SK-N-SH (cell line): ENCODE results near the gene CDK10. TPM values are rescaled to one million over a fixed set of nuclear protein-coding genes. Genes with fewer than 3 reads are reported as not detected.

Experiments
- CTCF ChIA-PET: fragments of 300-600, 350-600 bp; formaldehyde crosslinking; extraction: SDS; loops from one replicate; lab custom pipeline; 2021; lab: Yijun Ruan, JAX
- POLR2A ChIA-PET: fragments of 350-600 bp; sonication (Branson Sonifier 250); formaldehyde crosslinking; extraction: SDS; loops from one replicate; lab custom pipeline; 2020; ENCODE audit warnings: antibody characterized with exemption, inconsistent platforms; lab: Yijun Ruan, JAX
- DNase-seq: peaks from one replicate; pipeline ENCODE4 v3.0.0; 2012
- H2AFZ ChIP-seq: fragments of 200-600 bp; sonication (generic); 2 replicates; pipeline ENCODE4 v1.8.1; 2016; ENCODE audit warnings: antibody characterized with exemption, mild to moderate bottlenecking, low read depth
- H3F3A ChIP-seq: fragments of 200-600 bp; sonication (generic); replicated peaks from 2 replicates; pipeline ENCODE3; 2016; ENCODE audit warnings: antibody characterized with exemption, mild to moderate bottlenecking; ENCODE audit not compliant: insufficient read depth
- H3K27ac ChIP-seq, 2 experiments: fragments of 200-500 bp in 1 of 2; fragments of 200-600 bp in 1 of 2; sonication (Bioruptor generic) in 1 of 2; sonication (generic), shearing (Covaris generic) in 1 of 2; 2 replicates each; pipeline versions ENCODE4 v1.5.1 to v1.6.1; 2014 to 2016; ENCODE audit warnings: low read depth in 2 of 2, inconsistent platforms in 1 of 2, low read length in 1 of 2, mild to moderate bottlenecking in 1 of 2, mixed read lengths in 1 of 2
- H3K27me3 ChIP-seq: fragments of 200-600 bp; sonication (generic), shearing (Covaris generic); 2 replicates; pipeline ENCODE4 v1.6.1; 2016; ENCODE audit warnings: mixed run types; ENCODE audit not compliant: insufficient read depth
- H3K36me3 ChIP-seq, 2 experiments: fragments of 200-500 bp in 1 of 2; fragments of 200-600 bp in 1 of 2; sonication (Bioruptor generic) in 1 of 2; sonication (generic) in 1 of 2; replicated peaks in 1 of 2; 2 replicates each; pipeline versions ENCODE3 to v1.5.1; 2014 to 2016; ENCODE audit warnings: low read length in 1 of 2, mild to moderate bottlenecking in 1 of 2; ENCODE audit not compliant: insufficient read depth in 2 of 2, control insufficient read depth in 1 of 2
- H3K4me1 ChIP-seq, 2 experiments: fragments of 200-500 bp in 1 of 2; fragments of 200-600 bp in 1 of 2; sonication (Bioruptor generic) in 1 of 2; sonication (generic), shearing (Covaris generic) in 1 of 2; 2 replicates each; pipeline versions ENCODE4 v1.5.1 to v1.6.1; 2014 to 2016; ENCODE audit warnings: low read depth in 1 of 2, low read length in 1 of 2, mixed run types in 1 of 2; ENCODE audit not compliant: insufficient read depth in 2 of 2, control insufficient read depth in 1 of 2
- H3K4me2 ChIP-seq: fragments of 200-600 bp; sonication (generic), shearing (Covaris generic); 2 replicates; pipeline ENCODE4 v1.6.1; 2017; ENCODE audit warnings: mixed run types
- H3K4me3 ChIP-seq, 2 experiments: fragments of 200-500 bp in 1 of 2; fragments of 200-600 bp in 1 of 2; sonication (Bioruptor generic) in 1 of 2; sonication (generic), shearing (Covaris generic) in 1 of 2; 2 replicates each; pipeline versions ENCODE4 v1.5.1 to v1.8.1; 2014 to 2016; ENCODE audit warnings: low read depth in 2 of 2, inconsistent platforms in 1 of 2, low read length in 1 of 2, mild to moderate bottlenecking in 1 of 2, mixed read lengths in 1 of 2, moderate library complexity in 1 of 2
- H3K79me2 ChIP-seq: fragments of 200-600 bp; sonication (generic); 2 replicates; pipeline ENCODE4 v1.8.1; 2017; ENCODE audit warnings: mild to moderate bottlenecking; ENCODE audit not compliant: insufficient read depth
- H3K9ac ChIP-seq: fragments of 200-600 bp; sonication (generic); 2 replicates; pipeline ENCODE4 v1.6.1; 2017; ENCODE audit warnings: mixed run types
- H3K9me2 ChIP-seq: fragments of 200-600 bp; sonication (generic); 2 replicates; pipeline ENCODE4 v1.6.1; 2017; ENCODE audit warnings: mixed run types
- H3K9me3 ChIP-seq: fragments of 200-600 bp; sonication (generic); 2 replicates; pipeline ENCODE4 v1.6.1; 2017; ENCODE audit warnings: mixed run types, mild to moderate bottlenecking, moderate library complexity
- H4K20me1 ChIP-seq: fragments of 200-600 bp; sonication (generic); 2 replicates; pipeline ENCODE4 v1.6.1; 2017; ENCODE audit warnings: mild to moderate bottlenecking, mixed run types; ENCODE audit not compliant: insufficient read depth
- EZH2phosphoT487 ChIP-seq: fragments of 200-600 bp; sonication (generic); IDR thresholded peaks from 2 replicates; pipeline ENCODE4 v1.6.1; 2017; ENCODE audit warnings: low read depth, mixed run types, mild to moderate bottlenecking, antibody characterized with exemption, moderate library complexity, borderline replicate concordance
- FOXJ3 ChIP-seq: sonication (generic); formaldehyde crosslinking; IDR thresholded peaks from 2 replicates; pipeline ENCODE4 v1.5.1; 2020; ENCODE audit warnings: mild to moderate bottlenecking, missing genetic modification reagents
- FOXM1 ChIP-seq: IDR thresholded peaks from 2 replicates; pipeline ENCODE4 v1.4.0; 2012; ENCODE audit warnings: low read depth, mild to moderate bottlenecking
- GATA2 ChIP-seq: sonication (generic); formaldehyde crosslinking; IDR thresholded peaks from 2 replicates; pipeline ENCODE4 v1.5.0; 2020; ENCODE audit warnings: mild to moderate bottlenecking, missing genetic modification reagents
- MXI1 ChIP-seq: IDR thresholded peaks from 2 replicates; pipeline ENCODE4 v1.6.1; 2012; ENCODE audit warnings: mild to moderate bottlenecking, low read depth, low read length, improper control_type of control experiment
- NFIC ChIP-seq: IDR thresholded peaks from 2 replicates; pipeline ENCODE4 v1.4.0; 2012; ENCODE audit warnings: borderline replicate concordance
- NRF1 ChIP-seq: IDR thresholded peaks from 2 replicates; pipeline ENCODE4 v1.6.1; 2012; ENCODE audit warnings: low read depth, mild to moderate bottlenecking, low read length
- POLR2AphosphoS5 ChIP-seq: IDR thresholded peaks from 2 replicates; pipeline ENCODE4 v1.6.1; 2012; ENCODE audit warnings: low read depth, low read length
- RCOR1 ChIP-seq: fragments of 150-350 bp; IDR thresholded peaks from 2 replicates; pipeline ENCODE4 v1.6.1; 2017; ENCODE audit warnings: antibody characterized with exemption, low read length
- REST ChIP-seq: IDR thresholded peaks from 2 replicates; pipeline ENCODE4 v1.6.1; 2012; ENCODE audit warnings: mild to moderate bottlenecking, low read depth, low read length, moderate library complexity
- SIN3A ChIP-seq: IDR thresholded peaks from 2 replicates; pipeline ENCODE4 v1.6.1; 2012; ENCODE audit warnings: low read depth, mild to moderate bottlenecking, low read length, moderate library complexity, borderline replicate concordance
- whole genome bisulfite sequencing: methylation state at CpG from one replicate; pipeline ENCODE4 v1.1.6; 2017; ENCODE audit warnings: low lambda C conversion rate; 5-methylcytosine and 5-hydroxymethylcytosine counted together
- polyA plus RNA-seq, 3 experiments: library from polyadenylated mRNA; depleted of rRNA; stranded (reverse); fragments of >200 nt; gene quantifications; 2 replicates each; pipeline ENCODE4 v1.2.3, GENCODE V29; 2012
- TF ChIP-seq, protein P1 (sequence below): IDR thresholded peaks from 2 replicates; pipeline ENCODE4 v1.4.0; 2012; ENCODE audit warnings: low read depth
- TF ChIP-seq, protein P2 (sequence below): fragments of 150-350 bp; IDR thresholded peaks from 2 replicates; pipeline ENCODE4 v1.6.1; 2016; ENCODE audit warnings: mild to moderate bottlenecking, low read depth, low read length

Gene CDK10
- polyA plus RNA-seq, 1 of the 3 experiments (the other 2 are of a cell fraction), result 84.7 TPM

DNA sequence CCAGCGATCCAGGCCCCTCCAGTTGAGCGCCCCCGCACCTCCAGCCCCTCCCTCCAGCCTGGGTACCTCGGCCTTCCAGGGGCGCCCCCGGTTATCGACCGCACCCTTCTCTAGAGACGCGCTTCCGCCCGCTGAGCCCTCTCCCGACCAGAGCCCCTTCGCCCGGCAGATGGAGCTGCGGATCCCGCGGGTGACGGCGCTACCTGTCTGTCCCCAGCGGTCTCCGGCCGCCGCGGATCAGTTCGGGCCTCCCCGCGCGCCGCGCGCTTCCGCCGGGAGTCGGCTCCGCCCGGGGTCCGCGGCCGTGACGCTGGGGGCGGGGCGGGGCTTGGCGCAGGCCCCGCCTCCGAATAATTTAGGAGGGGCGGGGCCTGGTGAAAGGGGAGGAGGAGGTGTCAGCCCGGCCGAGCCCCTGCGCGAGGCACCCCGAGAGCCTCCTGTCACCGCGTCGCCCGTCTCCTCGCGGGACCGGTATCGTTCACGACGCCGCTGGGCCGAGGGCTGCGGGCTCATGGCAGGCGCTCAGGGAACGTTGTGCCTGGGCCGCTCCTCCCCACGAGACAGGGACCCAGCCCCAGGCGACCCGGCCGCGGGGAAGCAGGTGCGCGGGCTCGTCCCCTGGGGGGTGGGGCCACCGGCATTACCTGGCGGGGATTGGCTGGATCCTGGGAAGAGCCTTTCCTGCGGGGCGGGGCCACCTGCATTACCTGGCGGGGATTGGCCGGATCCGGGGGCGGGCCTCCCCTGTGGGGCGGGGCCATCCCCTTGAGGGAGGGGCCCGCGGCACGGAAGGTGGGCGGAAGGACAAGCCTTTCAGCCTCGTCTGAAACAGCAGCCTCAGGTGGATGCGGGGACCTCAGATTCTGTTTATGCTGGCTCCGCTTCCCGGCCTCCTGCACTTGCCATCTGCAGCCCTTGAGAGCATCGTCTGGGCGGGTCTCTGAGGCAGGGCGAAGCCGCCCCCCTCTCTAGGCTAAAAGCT, 15.2 kb downstream of the CDK10 start, which contains the start of gene SPATA2L:
TSS of gene SPATA2L (minus strand) at position 281 of the 982 bp plus-strand sequence. CDS start 473 bp downstream, outside the sequence.
- H3K4me1 ChIP-seq, result peaks cover 9 to 29% of the 10 kb centered on the region in 2 experiments; a peak in 2 of 4 replicates
- peaks cover 11% of the 10 kb centered on the region for H4K20me1 ChIP-seq
- peak within 1 kb of the TSS; percentile 58; the same call in 1 of the 2 replicates for H2AFZ ChIP-seq
- H3K79me2 ChIP-seq, result no peaks in the 10 kb centered on the region
- peak within 1 kb of the TSS; percentile 100 for H3K4me2 ChIP-seq
- peak; percentile 99 for DNase-seq
- peaks cover 22% of the 10 kb centered on the region for H3F3A ChIP-seq
- peak within 1 kb of the TSS; percentile 68; the same call in 1 of the 2 replicates for H3K9ac ChIP-seq
- POLR2A ChIA-PET, result interaction anchor here (0.6 to 1.5 kb wide), 2 partner anchors 11 to 127 kb away, joined by 3 to 7 read pairs; partner anchors contain the start of gene SPIRE2
- WGBS, result under 1% methylated on average over 17 of the region's 97 CpGs
- H3K27me3 ChIP-seq, result no peaks in the 10 kb centered on the region
- peak within 1 kb of the TSS; percentile 71 for H3K27ac ChIP-seq
- H3K9me3 ChIP-seq, result no peaks in the 10 kb centered on the region
- CTCF ChIA-PET, result interaction anchor here (0.6 to 2.9 kb wide), 15 partner anchors 8 to 217 kb away, joined by 3 to 28 read pairs (median 3); partner anchors contain the start of genes CDK10, CHMP1A, MC1R and SPATA33
- peak within 1 kb of the TSS; percentile 78 to 79 for H3K4me3 ChIP-seq
- TF ChIP-seq POLR2AphosphoS5, result peak; percentile 38; the same call in 1 of the 2 replicates
- TF ChIP-seq SIN3A, result peak; percentile 61; the same call in 1 of the 2 replicates
- no peak for TF ChIP-seq NFIC
- TF ChIP-seq, protein P1, sequence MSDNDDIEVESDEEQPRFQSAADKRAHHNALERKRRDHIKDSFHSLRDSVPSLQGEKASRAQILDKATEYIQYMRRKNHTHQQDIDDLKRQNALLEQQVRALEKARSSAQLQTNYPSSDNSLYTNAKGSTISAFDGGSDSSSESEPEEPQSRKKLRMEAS, result peak; percentile 53
- TF ChIP-seq MXI1, result peak; percentile 85
- peak; percentile 36; the same call in 1 of the 2 replicates for TF ChIP-seq NRF1
- TF ChIP-seq, protein P2, sequence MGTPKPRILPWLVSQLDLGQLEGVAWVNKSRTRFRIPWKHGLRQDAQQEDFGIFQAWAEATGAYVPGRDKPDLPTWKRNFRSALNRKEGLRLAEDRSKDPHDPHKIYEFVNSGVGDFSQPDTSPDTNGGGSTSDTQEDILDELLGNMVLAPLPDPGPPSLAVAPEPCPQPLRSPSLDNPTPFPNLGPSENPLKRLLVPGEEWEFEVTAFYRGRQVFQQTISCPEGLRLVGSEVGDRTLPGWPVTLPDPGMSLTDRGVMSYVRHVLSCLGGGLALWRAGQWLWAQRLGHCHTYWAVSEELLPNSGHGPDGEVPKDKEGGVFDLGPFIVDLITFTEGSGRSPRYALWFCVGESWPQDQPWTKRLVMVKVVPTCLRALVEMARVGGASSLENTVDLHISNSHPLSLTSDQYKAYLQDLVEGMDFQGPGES, result no peak
- no peak for TF ChIP-seq FOXM1
- TF ChIP-seq, all 33 proteins: peak for 5
- peaks cover 7 to 16% of the 10 kb centered on the region in 2 experiments for H3K36me3 ChIP-seq
- H3K9me2 ChIP-seq, result no peaks in the 10 kb centered on the region

- peaks cover 0 to under 1% of the 10 kb centered on the region in 2 experiments for H3K36me3 ChIP-seq
- no peak overlapping the region for H3K27ac ChIP-seq
- DNase-seq, result no peak
- no peaks in the 10 kb centered on the region for H3K9me2 ChIP-seq
- TF ChIP-seq RCOR1, result no peak
- TF ChIP-seq FOXJ3, result no peak
- TF ChIP-seq, protein P1, result no peak
- TF ChIP-seq EZH2phosphoT487, result no peak
- no peak for TF ChIP-seq POLR2AphosphoS5
- TF ChIP-seq SIN3A, result no peak
- no peak for TF ChIP-seq NFIC
- TF ChIP-seq GATA2 (CRISPR knock-in tag), result no peak
- TF ChIP-seq REST, result no peak
- 87% methylated on average over 13 of the region's 13 CpGs for WGBS
- H3K4me1 ChIP-seq, result peaks cover 9 to 16% of the 10 kb centered on the region in 2 experiments; a peak in 2 of 4 replicates
- H2AFZ ChIP-seq, result no peak overlapping the region
- peaks cover 8% of the 10 kb centered on the region for H4K20me1 ChIP-seq
- H3K9me3 ChIP-seq, result no peaks in the 10 kb centered on the region
- no peaks in the 10 kb centered on the region for H3K27me3 ChIP-seq
- ChIA-PET POLR2A (no interaction called here), CTCF (interaction anchor here (1.4 kb wide), 1 partner anchor 18 kb away, joined by 3 read pairs; the partner anchor contains the start of gene CDK10)
- H3F3A ChIP-seq, result peaks cover 20% of the 10 kb centered on the region
- no peak overlapping the region for H3K4me2 ChIP-seq
- no peak overlapping the region for H3K9ac ChIP-seq
- H3K4me3 ChIP-seq, result no peak overlapping the region
- no peaks in the 10 kb centered on the region for H3K79me2 ChIP-seq
Measured at GRCh38 chr16:89704281-89704680, 17.8 kb downstream of the CDK10 start.
